Subcutaneous adipose tissue (tissue), 4 donors: ENCODE data around the gene CPLANE2. TPM values are rescaled to one million over a fixed set of nuclear protein-coding genes. Genes with fewer than 3 reads are reported as not detected.

ENCODE experiments used
- total RNA-seq, 4 donors: library from RNA; depleted of rRNA; stranded (reverse); fragments of >200 nt; gene quantifications; one replicate each; pipeline ENCODE4 v1.1.0, GENCODE V29; 2016
- TF ChIP-seq, protein P1 (sequence below): fragments of 450-650 bp; IDR thresholded peaks from one replicate; pipeline ENCODE4 v1.5.1; 2016; ENCODE audit warnings: low read depth, mild to moderate bottlenecking, control low read depth, antibody characterized with exemption, moderate library complexity

CPLANE2 gene
- total RNA-seq, 4 donors from 2014 or later: 1.0 to 3.4 (median 2.3) TPM

DNA sequence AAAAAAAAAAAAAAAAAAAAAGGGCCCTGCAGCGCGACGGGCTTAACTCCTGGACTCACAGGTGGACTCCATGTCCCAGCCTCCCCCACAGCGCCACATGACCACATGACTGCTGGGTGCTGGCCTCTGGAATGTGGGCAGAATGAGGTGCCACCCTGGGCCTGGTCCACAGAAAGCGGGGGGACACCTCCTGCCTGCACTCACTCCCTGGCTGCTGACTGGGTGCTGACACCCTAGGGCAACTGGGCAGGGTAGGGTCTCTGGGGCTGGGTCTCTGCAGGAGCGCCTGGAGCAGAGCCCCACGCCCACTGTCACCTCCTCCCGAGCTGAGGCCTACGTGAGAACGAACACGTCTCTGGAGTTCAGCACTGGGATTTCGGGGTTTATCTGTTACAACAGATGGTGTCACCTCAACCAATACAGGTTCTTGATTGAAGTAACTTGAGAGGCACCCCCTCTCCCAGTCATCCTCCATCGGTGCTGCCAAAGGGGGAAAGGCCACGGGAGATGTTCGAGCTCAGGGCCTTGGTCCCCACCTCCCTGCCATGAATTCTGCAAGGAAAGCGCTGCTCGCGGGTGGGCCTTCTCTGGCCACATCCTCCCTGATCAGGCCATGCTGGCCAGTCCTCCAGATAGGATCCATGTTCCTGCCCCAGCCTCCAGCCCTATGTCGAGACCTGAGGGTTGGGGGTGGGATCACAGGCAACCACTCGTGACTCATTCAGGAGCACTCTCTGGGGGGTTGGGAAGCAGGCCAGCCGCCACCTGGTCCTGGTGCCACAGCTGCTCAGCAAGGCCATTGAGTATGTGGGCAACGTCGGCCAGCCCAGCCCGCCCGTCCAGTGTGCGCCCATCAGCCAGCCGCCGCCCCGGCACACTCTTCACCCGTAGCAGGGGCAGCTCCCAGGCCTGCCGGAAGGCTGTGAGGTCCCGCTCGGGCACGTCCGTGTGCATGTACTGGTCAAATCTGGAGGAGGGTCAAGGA, 5.4 kb downstream of the CPLANE2 start:
- TF ChIP-seq, protein P1, sequence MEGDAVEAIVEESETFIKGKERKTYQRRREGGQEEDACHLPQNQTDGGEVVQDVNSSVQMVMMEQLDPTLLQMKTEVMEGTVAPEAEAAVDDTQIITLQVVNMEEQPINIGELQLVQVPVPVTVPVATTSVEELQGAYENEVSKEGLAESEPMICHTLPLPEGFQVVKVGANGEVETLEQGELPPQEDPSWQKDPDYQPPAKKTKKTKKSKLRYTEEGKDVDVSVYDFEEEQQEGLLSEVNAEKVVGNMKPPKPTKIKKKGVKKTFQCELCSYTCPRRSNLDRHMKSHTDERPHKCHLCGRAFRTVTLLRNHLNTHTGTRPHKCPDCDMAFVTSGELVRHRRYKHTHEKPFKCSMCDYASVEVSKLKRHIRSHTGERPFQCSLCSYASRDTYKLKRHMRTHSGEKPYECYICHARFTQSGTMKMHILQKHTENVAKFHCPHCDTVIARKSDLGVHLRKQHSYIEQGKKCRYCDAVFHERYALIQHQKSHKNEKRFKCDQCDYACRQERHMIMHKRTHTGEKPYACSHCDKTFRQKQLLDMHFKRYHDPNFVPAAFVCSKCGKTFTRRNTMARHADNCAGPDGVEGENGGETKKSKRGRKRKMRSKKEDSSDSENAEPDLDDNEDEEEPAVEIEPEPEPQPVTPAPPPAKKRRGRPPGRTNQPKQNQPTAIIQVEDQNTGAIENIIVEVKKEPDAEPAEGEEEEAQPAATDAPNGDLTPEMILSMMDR: no peak

DNA sequence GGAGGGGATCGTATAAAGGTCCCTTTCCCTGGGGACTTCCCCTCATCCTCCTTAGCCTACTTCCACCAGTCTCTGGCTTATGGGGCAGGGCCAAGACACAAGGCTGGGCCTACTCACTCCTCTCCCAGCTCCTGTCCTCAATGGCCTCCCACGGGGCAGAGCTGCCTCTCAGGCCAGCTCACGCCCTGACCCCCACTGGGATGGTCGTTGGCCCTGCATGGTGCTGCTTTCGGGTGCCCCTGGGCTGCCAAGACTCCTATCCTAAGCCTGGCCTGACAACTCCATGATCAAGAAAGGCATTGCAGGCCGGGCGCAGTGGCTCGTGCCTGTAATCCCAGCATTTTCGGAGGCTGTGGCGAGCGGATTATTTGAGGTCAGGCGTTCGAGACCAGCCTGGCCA, 6.2 kb downstream of the CPLANE2 start:
- TF ChIP-seq, protein P1: no peak

DNA sequence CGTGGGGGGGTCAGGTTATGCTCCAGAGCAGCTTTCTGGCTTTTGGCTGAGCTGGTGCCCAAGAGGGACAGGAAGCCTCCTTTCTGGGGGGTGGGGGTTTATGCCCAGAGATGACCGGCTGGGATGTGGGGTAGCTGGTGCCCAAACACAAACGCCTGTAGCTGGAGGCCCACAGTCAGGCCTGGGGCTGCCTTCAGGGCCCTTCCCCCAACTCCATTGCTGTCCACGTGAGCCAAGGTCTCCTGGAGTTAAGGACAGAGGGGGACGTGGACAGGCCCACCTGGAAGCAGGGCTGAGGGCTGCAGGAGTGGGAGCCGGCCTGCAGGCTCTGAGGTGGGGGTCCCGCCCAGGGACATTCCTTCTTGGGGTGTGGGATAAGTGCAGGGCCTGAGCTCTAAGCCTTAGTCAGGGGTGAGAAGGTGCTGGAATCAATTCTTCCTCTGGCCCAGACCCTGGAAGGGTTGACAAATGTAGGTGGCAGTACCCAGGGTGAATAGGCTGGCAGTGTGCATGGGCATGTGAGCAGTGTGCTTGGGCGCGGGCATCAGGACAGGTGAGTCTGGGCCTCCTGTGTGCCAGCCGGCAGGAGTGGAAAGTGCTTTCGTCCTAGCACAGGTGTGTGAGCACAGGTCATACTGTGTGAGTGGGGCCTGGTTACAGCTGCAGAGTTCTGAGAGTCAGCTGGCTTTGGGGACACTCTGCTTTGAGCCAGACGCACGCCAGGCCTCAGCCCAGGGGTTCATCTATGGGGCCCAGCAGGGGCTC, 6.8 kb downstream of the CPLANE2 start:
- TF ChIP-seq, protein P1: no peak

DNA sequence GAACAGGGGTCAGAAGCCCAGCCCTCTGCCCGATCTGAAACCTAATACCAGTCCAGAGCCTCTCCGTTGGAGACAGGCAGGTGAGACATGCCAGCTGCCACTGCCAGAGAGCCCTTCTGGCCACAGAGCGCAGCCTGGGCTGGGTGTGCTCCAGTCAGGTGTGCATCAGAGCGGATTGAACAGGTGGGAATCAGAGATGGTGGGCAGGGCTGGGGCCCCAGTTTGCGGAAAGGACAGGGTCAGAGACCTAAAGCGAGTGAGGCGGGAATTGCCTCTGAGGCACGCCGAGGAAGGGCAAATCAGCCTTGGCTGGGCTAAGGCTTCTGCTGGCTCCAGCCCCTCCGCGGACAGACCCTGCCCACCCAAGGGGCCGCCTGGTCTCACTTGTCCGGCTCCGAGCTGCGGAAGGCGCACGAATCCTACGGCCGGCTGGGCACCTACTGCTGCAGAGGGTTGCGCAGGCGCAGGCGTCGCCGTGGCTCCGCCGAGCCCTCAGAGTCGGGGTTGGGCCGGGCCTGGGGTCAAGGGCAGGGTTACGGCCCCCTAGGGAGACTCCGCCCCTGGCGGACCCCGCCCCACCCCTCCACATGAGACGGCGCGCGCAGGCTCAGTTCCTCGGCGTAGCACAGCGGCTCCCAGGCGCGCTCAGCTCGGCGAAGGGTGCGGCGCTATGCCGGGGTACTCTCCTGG, 10.3 kb downstream of the CPLANE2 start:
- TF ChIP-seq, protein P1: no peak

DNA sequence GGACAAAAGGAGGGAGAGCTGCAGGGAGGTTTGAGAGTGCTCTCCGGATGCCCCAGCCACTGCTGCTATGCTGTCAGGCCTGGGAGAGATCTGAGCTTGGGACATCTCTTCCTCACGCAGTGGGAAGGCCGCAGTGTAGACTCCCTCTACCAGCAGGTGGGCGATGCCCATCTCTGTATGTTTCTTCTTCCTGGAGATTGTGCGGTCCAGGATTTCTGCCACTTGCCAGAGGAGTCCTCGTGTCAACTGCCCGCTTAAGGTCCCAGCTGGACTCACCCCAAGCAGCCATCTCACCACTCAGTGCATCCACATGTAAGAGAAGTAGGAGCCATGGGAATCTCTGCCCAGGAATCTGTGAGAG, 10.9 kb downstream of the CPLANE2 start:
- TF ChIP-seq, protein P1: no peak

DNA sequence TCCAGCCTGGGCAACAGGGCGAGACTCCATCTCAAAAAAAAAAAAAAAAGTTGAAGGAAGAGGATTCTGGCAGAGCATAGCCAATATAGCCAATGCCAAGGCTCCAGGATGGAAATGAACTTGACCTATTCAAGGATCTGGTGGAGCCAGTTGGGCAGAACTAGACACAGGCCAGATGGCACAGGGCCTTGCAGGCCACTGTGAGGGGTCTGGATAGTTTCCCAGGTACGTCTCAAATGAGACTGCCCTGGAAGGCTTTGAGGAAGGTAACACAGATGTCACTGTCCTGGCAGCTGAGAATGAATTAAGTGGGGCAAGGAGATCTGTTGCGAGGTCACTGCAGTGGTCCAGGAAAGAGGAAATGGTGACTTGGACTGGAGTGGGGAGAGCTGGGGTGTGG, 12.5 kb downstream of the CPLANE2 start:
- TF ChIP-seq, protein P1: no peak

DNA sequence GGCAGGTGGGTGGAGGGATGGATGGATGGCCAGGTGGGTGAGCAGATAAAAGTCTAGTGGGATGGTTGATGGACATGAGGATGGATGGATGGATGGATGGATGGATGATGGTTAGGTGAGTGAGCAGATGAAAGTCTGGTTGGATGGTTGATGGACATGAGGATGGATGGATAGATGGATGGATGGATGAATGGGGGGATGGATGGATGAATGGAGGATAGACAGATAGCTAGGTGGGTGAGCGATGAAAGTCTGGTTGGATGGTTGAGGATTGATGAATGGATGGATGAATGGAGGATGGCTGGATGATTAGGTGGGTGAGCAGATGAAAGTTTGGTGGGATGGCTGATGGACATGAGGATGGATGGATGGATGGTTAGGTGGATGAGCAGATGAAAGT, 15.5 kb downstream of the CPLANE2 start:
- TF ChIP-seq, protein P1: no peak
